WTC11 (cell line): Measurements from ENCODE around the gene TMEM62. TPM values are rescaled to one million over a fixed set of nuclear protein-coding genes. Genes with fewer than 3 reads are reported as not detected.
"Not testable (repeated sequence)": the region's sequence is repeated elsewhere in the genome, so short reads cannot be mapped to it uniquely, and the experiment has no call there.

Experiments used
- ATAC-seq: fragments of 200-7000 bp; cut with Tn5 transposase; 2 replicates; pipeline ENCODE4 v1.10.0; 2021; ENCODE audit warnings: mild to moderate bottlenecking, moderate library complexity
- CTCF ChIA-PET: fragments of 300-600 bp; sonication (Branson Sonifier 250); formaldehyde crosslinking; loops from one replicate; lab custom pipeline; 2021; ENCODE audit warnings: antibody characterized with exemption; lab: Charles Lee
- POLR2A ChIA-PET: fragments of 350-600 bp; sonication (Branson Sonifier 250); formaldehyde crosslinking; loops from one replicate; lab custom pipeline; 2021; ENCODE audit warnings: antibody characterized with exemption; lab: Charles Lee
- DNase-seq: peaks from one replicate; pipeline ENCODE4 v3.0.0; 2021; ENCODE audit warnings: low spot score
- H3K27ac Mint-ChIP-seq: 2 replicates; pipeline ENCODE4 v1.8.0; 2021; ENCODE audit warnings: mixed read lengths
- H3K27me3 Mint-ChIP-seq: 2 replicates; pipeline ENCODE4 v1.8.0; 2021; ENCODE audit warnings: low read depth, mild to moderate bottlenecking, moderate library complexity, mixed read lengths
- H3K36me3 Mint-ChIP-seq: 2 replicates; pipeline ENCODE4 v1.8.0; 2021; ENCODE audit warnings: mixed read lengths
- H3K4me1 Mint-ChIP-seq: 2 replicates; pipeline ENCODE4 v1.8.0; 2022; ENCODE audit warnings: mixed read lengths
- H3K4me3 Mint-ChIP-seq: 2 replicates; pipeline ENCODE4 v1.8.0; 2021; ENCODE audit warnings: mild to moderate bottlenecking, moderate library complexity, mixed read lengths
- H3K9me3 Mint-ChIP-seq: 2 replicates; pipeline ENCODE4 v1.8.0; 2021; ENCODE audit warnings: mixed read lengths
- CBFB ChIP-seq: sonication (generic); formaldehyde crosslinking; IDR thresholded peaks from 2 replicates; pipeline ENCODE4 v1.8.1; 2022; ENCODE audit warnings: mild to moderate bottlenecking, low read depth, missing genetic modification reagents
- GABPB1 ChIP-seq: sonication (generic); formaldehyde crosslinking; IDR thresholded peaks from 2 replicates; pipeline ENCODE4 v1.8.1; 2023; ENCODE audit warnings: mild to moderate bottlenecking, missing genetic modification reagents
- IRF2 ChIP-seq: sonication (generic); formaldehyde crosslinking; IDR thresholded peaks from 2 replicates; pipeline ENCODE4 v1.8.0; 2022; ENCODE audit warnings: low read depth, missing genetic modification reagents, borderline replicate concordance
- JAZF1 ChIP-seq: fragments of 250-450 bp; sonication (Bioruptor Pico); IDR thresholded peaks from 2 replicates; pipeline ENCODE4 v1.9.0; 2021; ENCODE audit warnings: moderate library complexity, mild to moderate bottlenecking, inconsistent platforms
- NFYB ChIP-seq: sonication (generic); formaldehyde crosslinking; conservative IDR thresholded peaks from 2 replicates; pipeline ENCODE4 v1.8.0; 2022; ENCODE audit warnings: low read depth, missing genetic modification reagents
- NR1H2 ChIP-seq: sonication (generic); formaldehyde crosslinking; IDR thresholded peaks from 2 replicates; pipeline ENCODE4 v1.9.0; 2021; ENCODE audit warnings: mild to moderate bottlenecking, moderate library complexity, missing genetic modification reagents
- SMAD4 ChIP-seq: sonication (generic); formaldehyde crosslinking; IDR thresholded peaks from 2 replicates; pipeline ENCODE4 v1.8.0; 2022; ENCODE audit warnings: mild to moderate bottlenecking, missing genetic modification reagents
- TCF7 ChIP-seq: sonication (generic); formaldehyde crosslinking; IDR thresholded peaks from 2 replicates; pipeline ENCODE4 v1.8.0; 2022; ENCODE audit warnings: mild to moderate bottlenecking, low read depth, missing genetic modification reagents, moderate library complexity
- TP53 ChIP-seq: sonication (generic); formaldehyde crosslinking; IDR thresholded peaks from 2 replicates; pipeline ENCODE4 v1.8.1; 2023; ENCODE audit warnings: mild to moderate bottlenecking, missing genetic modification reagents
- ZNF219 ChIP-seq: sonication (generic); formaldehyde crosslinking; IDR thresholded peaks from 2 replicates; pipeline ENCODE4 v1.8.0; 2023; ENCODE audit warnings: missing genetic modification reagents, mild to moderate bottlenecking, borderline replicate concordance
- ZNF232 ChIP-seq: sonication (generic); formaldehyde crosslinking; IDR thresholded peaks from 2 replicates; pipeline ENCODE4 v1.8.0; 2022; ENCODE audit warnings: mild to moderate bottlenecking, missing genetic modification reagents
- ZNF423 ChIP-seq: fragments of 250-450 bp; sonication (Bioruptor Pico); IDR thresholded peaks from 2 replicates; pipeline ENCODE4 v2.1.2; 2022; ENCODE audit warnings: mild to moderate bottlenecking, moderate library complexity
- total RNA-seq: library from RNA; stranded (reverse); gene quantifications from 3 replicates; pipeline ENCODE4 v1.2.3, GENCODE V29; 2021
- TF ChIP-seq, protein P1 (sequence below): sonication (generic); formaldehyde crosslinking; IDR thresholded peaks from 2 replicates; pipeline ENCODE4 v1.8.1; 2022; ENCODE audit warnings: low read depth, missing genetic modification reagents, borderline replicate concordance
- TF ChIP-seq, protein P2 (sequence below): fragments of 200-600 bp; IDR thresholded peaks from 2 replicates; pipeline ENCODE4 v1.8.0; 2022; ENCODE audit warnings: antibody characterized with exemption
- TF ChIP-seq, protein P3 (sequence below): sonication (generic); formaldehyde crosslinking; IDR thresholded peaks from 2 replicates; pipeline ENCODE4 v1.8.1; 2023; ENCODE audit warnings: mild to moderate bottlenecking, missing genetic modification reagents, borderline replicate concordance
- TF ChIP-seq, protein P4 (sequence below): sonication (generic); formaldehyde crosslinking; IDR thresholded peaks from 2 replicates; pipeline ENCODE4 v1.8.0; 2022; ENCODE audit warnings: missing genetic modification reagents

Gene TMEM62
- total RNA-seq, 1 experiment from 2014 or later, result 5.6 TPM

DNA sequence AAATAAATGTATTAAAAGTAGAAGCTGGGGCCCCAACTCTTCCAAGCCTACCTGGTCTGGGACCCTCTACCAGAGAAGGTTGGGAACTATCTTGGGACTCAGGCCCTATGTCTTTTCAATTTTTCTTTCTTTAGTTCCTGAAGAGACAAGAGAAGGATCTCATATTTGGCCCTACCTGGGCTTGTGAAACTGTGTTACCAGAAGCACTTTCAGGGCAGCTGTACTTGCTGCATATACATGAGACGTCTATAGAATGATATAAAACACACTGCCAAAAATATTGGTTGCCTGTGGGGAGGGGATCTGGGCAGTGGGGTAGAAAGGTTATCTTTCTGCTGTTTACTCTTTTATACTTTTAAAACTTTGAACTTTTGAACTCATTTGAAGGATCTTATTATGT, 88.0 kb downstream of the TMEM62 start (continued):
- TF ChIP-seq TP53 (no peak), ZNF219 (no peak), CBFB (CRISPR knock-in tag) (no peak), SMAD4 (CRISPR knock-in tag) (no peak)
- TF ChIP-seq, all 79 proteins: peak for 0

DNA sequence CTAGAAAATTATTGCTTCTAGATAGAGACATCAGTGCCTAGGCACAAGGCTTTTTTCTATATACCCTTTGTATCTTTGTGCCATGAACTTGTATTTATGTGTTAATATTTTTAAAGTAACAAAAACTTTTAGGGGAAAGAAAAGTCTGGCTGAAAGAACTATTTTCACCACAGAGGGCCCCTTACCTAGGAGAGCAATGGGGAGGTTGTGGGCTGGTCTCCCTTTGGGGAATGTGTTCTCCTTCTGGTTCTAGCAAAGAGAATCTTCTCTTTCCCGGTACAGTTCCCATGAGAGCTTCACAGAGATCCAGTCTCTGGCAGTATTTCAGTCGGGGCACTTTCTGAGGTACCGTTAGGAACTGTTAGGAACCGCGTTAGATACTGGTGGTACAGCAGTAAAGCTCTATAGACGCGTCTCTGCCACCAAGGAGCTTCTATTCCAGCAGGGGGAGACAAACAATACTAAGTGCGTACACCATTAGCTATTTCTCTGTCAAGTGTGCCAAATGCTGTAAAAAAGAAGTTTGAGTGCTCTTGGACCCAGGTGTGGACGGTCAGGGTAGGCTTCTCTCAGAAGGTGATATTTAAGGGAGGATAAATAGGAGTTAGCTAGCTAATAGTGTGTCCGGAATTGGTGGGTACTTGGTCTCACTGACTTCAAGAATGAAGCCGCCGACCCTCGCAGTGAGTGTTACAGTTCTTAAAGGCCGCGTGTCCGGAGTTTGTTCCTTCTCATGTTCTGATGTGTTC, 92.0 kb downstream of the TMEM62 start:
- TF ChIP-seq, protein P1, sequence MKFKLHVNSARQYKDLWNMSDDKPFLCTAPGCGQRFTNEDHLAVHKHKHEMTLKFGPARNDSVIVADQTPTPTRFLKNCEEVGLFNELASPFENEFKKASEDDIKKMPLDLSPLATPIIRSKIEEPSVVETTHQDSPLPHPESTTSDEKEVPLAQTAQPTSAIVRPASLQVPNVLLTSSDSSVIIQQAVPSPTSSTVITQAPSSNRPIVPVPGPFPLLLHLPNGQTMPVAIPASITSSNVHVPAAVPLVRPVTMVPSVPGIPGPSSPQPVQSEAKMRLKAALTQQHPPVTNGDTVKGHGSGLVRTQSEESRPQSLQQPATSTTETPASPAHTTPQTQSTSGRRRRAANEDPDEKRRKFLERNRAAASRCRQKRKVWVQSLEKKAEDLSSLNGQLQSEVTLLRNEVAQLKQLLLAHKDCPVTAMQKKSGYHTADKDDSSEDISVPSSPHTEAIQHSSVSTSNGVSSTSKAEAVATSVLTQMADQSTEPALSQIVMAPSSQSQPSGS (CRISPR knock-in tag), result no peak
- TF ChIP-seq, protein P2, sequence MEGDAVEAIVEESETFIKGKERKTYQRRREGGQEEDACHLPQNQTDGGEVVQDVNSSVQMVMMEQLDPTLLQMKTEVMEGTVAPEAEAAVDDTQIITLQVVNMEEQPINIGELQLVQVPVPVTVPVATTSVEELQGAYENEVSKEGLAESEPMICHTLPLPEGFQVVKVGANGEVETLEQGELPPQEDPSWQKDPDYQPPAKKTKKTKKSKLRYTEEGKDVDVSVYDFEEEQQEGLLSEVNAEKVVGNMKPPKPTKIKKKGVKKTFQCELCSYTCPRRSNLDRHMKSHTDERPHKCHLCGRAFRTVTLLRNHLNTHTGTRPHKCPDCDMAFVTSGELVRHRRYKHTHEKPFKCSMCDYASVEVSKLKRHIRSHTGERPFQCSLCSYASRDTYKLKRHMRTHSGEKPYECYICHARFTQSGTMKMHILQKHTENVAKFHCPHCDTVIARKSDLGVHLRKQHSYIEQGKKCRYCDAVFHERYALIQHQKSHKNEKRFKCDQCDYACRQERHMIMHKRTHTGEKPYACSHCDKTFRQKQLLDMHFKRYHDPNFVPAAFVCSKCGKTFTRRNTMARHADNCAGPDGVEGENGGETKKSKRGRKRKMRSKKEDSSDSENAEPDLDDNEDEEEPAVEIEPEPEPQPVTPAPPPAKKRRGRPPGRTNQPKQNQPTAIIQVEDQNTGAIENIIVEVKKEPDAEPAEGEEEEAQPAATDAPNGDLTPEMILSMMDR, result peak; percentile 55; the same call in 1 of the 2 replicates
- Mint-ChIP-seq H3K9me3 (peaks cover 9% of the 10 kb centered on the region), H3K27me3 (no peaks in the 10 kb centered on the region; the same call in 1 of the 2 replicates), H3K4me3 (no peak overlapping the region), H3K36me3 (no peaks in the 10 kb centered on the region), H3K4me1 (no peaks in the 10 kb centered on the region), H3K27ac (no peak overlapping the region)
- POLR2A ChIA-PET, result interaction anchor here (0.5 to 0.6 kb wide), 2 partner anchors 48 to 285 kb away, joined by 5 to 7 read pairs; no protein-coding TSS in a partner anchor
- CTCF ChIA-PET, result interaction anchor here (0.5 to 2.7 kb wide), 49 partner anchors 9 to 531 kb away, joined by 3 to 101 read pairs (median 4); partner anchors contain the start of genes CCNDBP1, LCMT2, TGM5 and TUBGCP4
- ATAC-seq, result peak; percentile 96
- peak; percentile 40 for DNase-seq

DNA sequence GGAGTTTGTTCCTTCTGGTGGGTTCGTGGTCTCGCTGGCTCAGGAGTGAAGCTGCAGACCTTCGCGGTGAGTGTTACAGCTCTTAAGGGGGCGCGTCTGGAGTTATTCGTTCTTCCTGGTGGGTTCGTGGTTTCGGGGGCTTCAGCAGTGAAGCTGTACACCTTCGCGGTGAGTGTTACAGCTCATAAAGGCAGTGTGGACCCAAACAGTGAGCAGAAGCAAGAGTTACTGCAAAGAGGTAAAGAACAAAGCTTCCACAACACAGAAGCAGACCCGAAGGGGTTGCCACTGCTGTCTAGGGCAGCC, 92.5 kb downstream of the TMEM62 start:
- ChIA-PET CTCF (interaction anchor here (0.5 to 2.7 kb wide), 39 partner anchors 9 to 531 kb away, joined by 3 to 101 read pairs (median 6); partner anchors contain the start of genes CCNDBP1, LCMT2, TGM5 and TUBGCP4), POLR2A (interaction anchor here (0.5 to 0.6 kb wide), 2 partner anchors 47 to 285 kb away, joined by 5 to 7 read pairs; no protein-coding TSS in a partner anchor)
- not testable (repeated sequence) for H3K4me1 Mint-ChIP-seq, H3K27me3 Mint-ChIP-seq, H3K36me3 Mint-ChIP-seq, DNase-seq, H3K4me3 Mint-ChIP-seq, H3K27ac Mint-ChIP-seq, H3K9me3 Mint-ChIP-seq, ATAC-seq

DNA sequence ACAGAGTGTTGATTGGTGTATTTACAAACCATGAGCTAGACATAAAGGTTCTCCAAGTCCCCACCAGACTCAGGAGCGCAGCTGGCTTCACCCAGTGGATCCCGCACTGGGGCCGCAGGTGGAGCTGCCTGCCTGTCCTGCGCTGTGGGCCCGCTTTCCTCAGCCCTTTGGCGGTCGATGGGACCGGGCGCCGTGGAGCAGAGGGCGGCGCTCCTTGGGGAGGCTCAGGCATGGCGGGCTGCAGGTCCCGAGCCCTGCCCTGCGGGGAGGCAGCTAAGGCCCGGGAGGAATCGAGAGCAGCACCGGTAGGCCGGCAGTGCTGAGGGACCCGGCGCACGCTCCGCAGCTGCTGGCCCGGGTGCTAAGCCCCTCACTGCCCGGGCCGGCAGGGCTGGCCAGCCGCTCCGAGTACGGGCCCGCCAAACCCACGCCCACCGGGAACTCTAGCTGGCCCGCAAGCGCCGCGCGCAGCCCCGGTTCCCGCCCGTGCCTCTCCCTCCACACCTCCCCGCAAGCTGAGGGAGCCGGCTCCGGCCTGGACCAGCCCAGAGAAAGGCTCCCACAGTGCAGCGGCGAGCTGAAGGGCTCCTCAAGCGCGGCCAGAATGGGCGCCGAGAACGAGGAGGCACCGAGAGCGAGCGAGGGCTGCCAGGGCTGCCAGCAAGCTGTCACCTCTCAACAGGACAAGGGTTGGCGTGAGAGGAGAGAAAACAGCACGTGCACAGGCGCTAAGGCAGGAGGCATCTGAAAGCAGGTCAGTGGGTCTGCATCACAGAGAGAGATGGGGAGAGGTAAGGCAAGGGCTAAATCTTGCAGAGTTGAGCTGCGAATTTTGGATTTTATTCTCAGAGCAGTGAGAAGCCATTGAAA, 93.3 kb downstream of the TMEM62 start:
- peaks cover 9% of the 10 kb centered on the region for H3K9me3 Mint-ChIP-seq
- POLR2A ChIA-PET, result no interaction called here
- no peak for ATAC-seq

DNA sequence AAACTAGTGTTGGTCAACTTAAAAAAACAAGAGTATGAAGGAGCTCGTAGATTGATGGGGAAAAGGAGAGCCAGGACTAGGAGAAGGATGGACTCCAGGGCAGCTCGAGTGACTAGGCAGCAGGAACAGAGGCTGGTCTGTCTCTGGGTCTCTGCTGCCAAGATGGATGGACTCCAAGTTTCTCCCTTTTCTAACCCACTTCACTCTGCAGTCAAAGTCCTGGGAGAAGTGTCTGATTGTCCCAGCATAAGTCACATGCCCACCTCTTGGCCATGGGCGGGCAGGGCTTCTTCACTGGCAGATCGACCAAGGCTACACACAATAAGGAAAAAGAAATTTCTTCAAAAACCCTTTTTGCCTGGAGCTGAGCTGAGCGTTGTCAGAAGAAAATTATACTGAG, 96.6 kb downstream of the TMEM62 start:
- DNase-seq (no peak), ATAC-seq (no peak)
- Mint-ChIP-seq H3K9me3 (peaks cover 9% of the 10 kb centered on the region), H3K27me3 (no peaks in the 10 kb centered on the region; the same call in 1 of the 2 replicates), H3K4me3 (no peak overlapping the region), H3K27ac (no peak overlapping the region), H3K4me1 (no peaks in the 10 kb centered on the region), H3K36me3 (no peaks in the 10 kb centered on the region)
- CTCF ChIA-PET, result interaction anchor here (0.5 to 3.4 kb wide), 7 partner anchors 8 to 56 kb away, joined by 3 to 30 read pairs (median 3); no protein-coding TSS in a partner anchor
- POLR2A ChIA-PET, result no interaction called here
- TF ChIP-seq, protein P3, sequence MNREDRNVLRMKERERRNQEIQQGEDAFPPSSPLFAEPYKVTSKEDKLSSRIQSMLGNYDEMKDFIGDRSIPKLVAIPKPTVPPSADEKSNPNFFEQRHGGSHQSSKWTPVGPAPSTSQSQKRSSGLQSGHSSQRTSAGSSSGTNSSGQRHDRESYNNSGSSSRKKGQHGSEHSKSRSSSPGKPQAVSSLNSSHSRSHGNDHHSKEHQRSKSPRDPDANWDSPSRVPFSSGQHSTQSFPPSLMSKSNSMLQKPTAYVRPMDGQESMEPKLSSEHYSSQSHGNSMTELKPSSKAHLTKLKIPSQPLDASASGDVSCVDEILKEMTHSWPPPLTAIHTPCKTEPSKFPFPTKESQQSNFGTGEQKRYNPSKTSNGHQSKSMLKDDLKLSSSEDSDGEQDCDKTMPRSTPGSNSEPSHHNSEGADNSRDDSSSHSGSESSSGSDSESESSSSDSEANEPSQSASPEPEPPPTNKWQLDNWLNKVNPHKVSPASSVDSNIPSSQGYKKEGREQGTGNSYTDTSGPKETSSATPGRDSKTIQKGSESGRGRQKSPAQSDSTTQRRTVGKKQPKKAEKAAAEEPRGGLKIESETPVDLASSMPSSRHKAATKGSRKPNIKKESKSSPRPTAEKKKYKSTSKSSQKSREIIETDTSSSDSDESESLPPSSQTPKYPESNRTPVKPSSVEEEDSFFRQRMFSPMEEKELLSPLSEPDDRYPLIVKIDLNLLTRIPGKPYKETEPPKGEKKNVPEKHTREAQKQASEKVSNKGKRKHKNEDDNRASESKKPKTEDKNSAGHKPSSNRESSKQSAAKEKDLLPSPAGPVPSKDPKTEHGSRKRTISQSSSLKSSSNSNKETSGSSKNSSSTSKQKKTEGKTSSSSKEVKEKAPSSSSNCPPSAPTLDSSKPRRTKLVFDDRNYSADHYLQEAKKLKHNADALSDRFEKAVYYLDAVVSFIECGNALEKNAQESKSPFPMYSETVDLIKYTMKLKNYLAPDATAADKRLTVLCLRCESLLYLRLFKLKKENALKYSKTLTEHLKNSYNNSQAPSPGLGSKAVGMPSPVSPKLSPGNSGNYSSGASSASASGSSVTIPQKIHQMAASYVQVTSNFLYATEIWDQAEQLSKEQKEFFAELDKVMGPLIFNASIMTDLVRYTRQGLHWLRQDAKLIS, result no peak
- TF ChIP-seq NR1H2, result no peak
- no peak for TF ChIP-seq GABPB1 (CRISPR knock-in tag)
- TF ChIP-seq, protein P4, sequence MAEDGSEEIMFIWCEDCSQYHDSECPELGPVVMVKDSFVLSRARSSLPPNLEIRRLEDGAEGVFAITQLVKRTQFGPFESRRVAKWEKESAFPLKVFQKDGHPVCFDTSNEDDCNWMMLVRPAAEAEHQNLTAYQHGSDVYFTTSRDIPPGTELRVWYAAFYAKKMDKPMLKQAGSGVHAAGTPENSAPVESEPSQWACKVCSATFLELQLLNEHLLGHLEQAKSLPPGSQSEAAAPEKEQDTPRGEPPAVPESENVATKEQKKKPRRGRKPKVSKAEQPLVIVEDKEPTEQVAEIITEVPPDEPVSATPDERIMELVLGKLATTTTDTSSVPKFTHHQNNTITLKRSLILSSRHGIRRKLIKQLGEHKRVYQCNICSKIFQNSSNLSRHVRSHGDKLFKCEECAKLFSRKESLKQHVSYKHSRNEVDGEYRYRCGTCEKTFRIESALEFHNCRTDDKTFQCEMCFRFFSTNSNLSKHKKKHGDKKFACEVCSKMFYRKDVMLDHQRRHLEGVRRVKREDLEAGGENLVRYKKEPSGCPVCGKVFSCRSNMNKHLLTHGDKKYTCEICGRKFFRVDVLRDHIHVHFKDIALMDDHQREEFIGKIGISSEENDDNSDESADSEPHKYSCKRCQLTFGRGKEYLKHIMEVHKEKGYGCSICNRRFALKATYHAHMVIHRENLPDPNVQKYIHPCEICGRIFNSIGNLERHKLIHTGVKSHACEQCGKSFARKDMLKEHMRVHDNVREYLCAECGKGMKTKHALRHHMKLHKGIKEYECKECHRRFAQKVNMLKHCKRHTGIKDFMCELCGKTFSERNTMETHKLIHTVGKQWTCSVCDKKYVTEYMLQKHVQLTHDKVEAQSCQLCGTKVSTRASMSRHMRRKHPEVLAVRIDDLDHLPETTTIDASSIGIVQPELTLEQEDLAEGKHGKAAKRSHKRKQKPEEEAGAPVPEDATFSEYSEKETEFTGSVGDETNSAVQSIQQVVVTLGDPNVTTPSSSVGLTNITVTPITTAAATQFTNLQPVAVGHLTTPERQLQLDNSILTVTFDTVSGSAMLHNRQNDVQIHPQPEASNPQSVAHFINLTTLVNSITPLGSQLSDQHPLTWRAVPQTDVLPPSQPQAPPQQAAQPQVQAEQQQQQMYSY (CRISPR knock-in tag), result no peak

More for the DNA sequence above, 93.3 kb downstream of the TMEM62 start:
- DNase-seq, result no peak
- H3K27me3 Mint-ChIP-seq, result no peaks in the 10 kb centered on the region; the same call in none of the 2 replicates
- CTCF ChIA-PET, result interaction anchor here (1.1 to 2.7 kb wide), 15 partner anchors 8 to 144 kb away, joined by 3 to 101 read pairs (median 8); partner anchors contain the start of genes TGM5, TUBGCP4 and ZSCAN29
- H3K4me3 Mint-ChIP-seq, result no peak overlapping the region
- TF ChIP-seq TCF7 (CRISPR knock-in tag), result no peak
- TF ChIP-seq ZNF232 (CRISPR knock-in tag), result no peak
- no peak for TF ChIP-seq IRF2
- TF ChIP-seq ZNF423, result no peak
- no peak for TF ChIP-seq NFYB (CRISPR knock-in tag)
- no peak for TF ChIP-seq JAZF1 (CRISPR knock-in tag)
- TF ChIP-seq, all 79 proteins: peak for 0
- Mint-ChIP-seq H3K27ac (no peak overlapping the region), H3K4me1 (no peaks in the 10 kb centered on the region), H3K36me3 (no peaks in the 10 kb centered on the region)
